Body of pancreas (tissue), 4 donors: ENCODE data around the gene MUC6. TPM values are rescaled to one million over a fixed set of nuclear protein-coding genes. Genes with fewer than 3 reads are reported as not detected.

ENCODE experiments used
- ATAC-seq: fragments of 150-250 bp; one replicate; pipeline ENCODE4 v1.9.1; 2016
- DNase-seq, 4 donors: peaks; one replicate each; pipeline ENCODE4 v3.0.0-alpha.2; 2019
- H3K27ac ChIP-seq, 4 donors: fragments of 200-600 bp; sonication (generic); 1 replicate in 3 of 4; 2 replicates in 1 of 4; pipeline versions ENCODE4 v1.5.1 to v1.6.1; 2016 to 2019; ENCODE audit warnings: mild to moderate bottlenecking in 1 of 4, mixed read lengths in 1 of 4, moderate library complexity in 1 of 4
- H3K27me3 ChIP-seq, 2 donors: fragments of 200-600 bp; sonication (generic); one replicate each; pipeline ENCODE4 v1.6.0; 2016; ENCODE audit warnings: mild to moderate bottlenecking in 1 of 2
- H3K36me3 ChIP-seq, 2 donors: fragments of 200-600 bp; sonication (generic); replicated peaks in 1 of 2; 2 replicates each; pipeline ENCODE4 v1.5.1; 2016; ENCODE audit warnings: low read depth in 2 of 2; ENCODE audit not compliant: insufficient read depth in 1 of 2
- H3K4me1 ChIP-seq: fragments of 200-600 bp; sonication (generic); one replicate; pipeline ENCODE4 v1.6.0; 2016
- H3K4me3 ChIP-seq, 2 donors: fragments of 200-600 bp; sonication (generic); 1 replicate in 1 of 2; 2 replicates in 1 of 2; pipeline ENCODE4 v1.5.1; 2016 to 2019
- H3K9me3 ChIP-seq, 3 donors: fragments of 200-600 bp; sonication (generic); 1 replicate in 2 of 3; 2 replicates in 1 of 3; pipeline ENCODE4 v1.5.1; 2016
- POLR2A ChIP-seq, 3 donors: fragments of 450-650 bp; IDR thresholded peaks; one replicate each; pipeline ENCODE4 v1.6.1; 2016; ENCODE audit warnings: antibody characterized with exemption in 3 of 3, mild to moderate bottlenecking in 2 of 3
- WGBS, 2 donors: methylation state at CpG; one replicate each; pipeline ENCODE4 v1.1.5; 2017; 5-methylcytosine and 5-hydroxymethylcytosine counted together
- intact Hi-C: fragments of 100-400 bp; cut with DNase I; formaldehyde crosslinking; loops from one replicate; pipeline ENCODE4 v1.15.1; 2023
- total RNA-seq, 2 donors: library from RNA; depleted of rRNA; stranded (reverse); fragments of >200 nt; gene quantifications; one replicate each; pipeline ENCODE4 v1.1.0, GENCODE V29; 2016
- TF ChIP-seq, protein P1 (sequence below), 7 experiments: fragments of 450-650 bp in 4 of 7; fragments of 200-600 bp in 3 of 7; sonication (generic) in 3 of 7; IDR thresholded peaks; one replicate each; pipeline ENCODE4 v1.5.1; 2016 to 2019; ENCODE audit warnings: antibody characterized with exemption in 7 of 7

Gene MUC6
- total RNA-seq, 2 donors from 2014 or later, result 101 to 194 TPM

- no peak overlapping the region for H3K4me3 ChIP-seq
- peak overlapping the region; percentile 77 to 87 (median 86) for H3K27ac ChIP-seq
- intact Hi-C loops, result no loop called here
- ATAC-seq, result no peak
- no peaks in the 10 kb centered on the region for H3K36me3 ChIP-seq
- DNase-seq, result peak in 2 of 4 donors; percentile 8 to 41
- TF ChIP-seq POLR2A (IDR thresholded peaks at IDR 0.05), result no peak
- TF ChIP-seq, protein P1, sequence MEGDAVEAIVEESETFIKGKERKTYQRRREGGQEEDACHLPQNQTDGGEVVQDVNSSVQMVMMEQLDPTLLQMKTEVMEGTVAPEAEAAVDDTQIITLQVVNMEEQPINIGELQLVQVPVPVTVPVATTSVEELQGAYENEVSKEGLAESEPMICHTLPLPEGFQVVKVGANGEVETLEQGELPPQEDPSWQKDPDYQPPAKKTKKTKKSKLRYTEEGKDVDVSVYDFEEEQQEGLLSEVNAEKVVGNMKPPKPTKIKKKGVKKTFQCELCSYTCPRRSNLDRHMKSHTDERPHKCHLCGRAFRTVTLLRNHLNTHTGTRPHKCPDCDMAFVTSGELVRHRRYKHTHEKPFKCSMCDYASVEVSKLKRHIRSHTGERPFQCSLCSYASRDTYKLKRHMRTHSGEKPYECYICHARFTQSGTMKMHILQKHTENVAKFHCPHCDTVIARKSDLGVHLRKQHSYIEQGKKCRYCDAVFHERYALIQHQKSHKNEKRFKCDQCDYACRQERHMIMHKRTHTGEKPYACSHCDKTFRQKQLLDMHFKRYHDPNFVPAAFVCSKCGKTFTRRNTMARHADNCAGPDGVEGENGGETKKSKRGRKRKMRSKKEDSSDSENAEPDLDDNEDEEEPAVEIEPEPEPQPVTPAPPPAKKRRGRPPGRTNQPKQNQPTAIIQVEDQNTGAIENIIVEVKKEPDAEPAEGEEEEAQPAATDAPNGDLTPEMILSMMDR (IDR thresholded peaks at IDR 0.05), result no peak
- H3K9me3 ChIP-seq, result no peaks in the 10 kb centered on the region
- 48% methylated on average over 5 of the region's 8 CpGs; no CpG with 5 or more reads in 1 of the 2 donors for WGBS, 2 donors
- H3K4me1 ChIP-seq, result peaks cover 68% of the 10 kb centered on the region
- H3K27me3 ChIP-seq, result no peaks in the 10 kb centered on the region
These were observed 4.6 kb upstream of the MUC6 start for GRCh38 chr11:1041149-1041467.

- 62 to 66% methylated on average over 8 to 16 of the region's 16 CpGs for WGBS, 2 donors
- TF ChIP-seq, protein P1 (IDR thresholded peaks at IDR 0.05), result no peak
- no peak for TF ChIP-seq POLR2A (IDR thresholded peaks at IDR 0.05)
- Histone ChIP-seq H3K4me1 (peaks cover 71% of the 10 kb centered on the region), H3K27me3 (no peaks in the 10 kb centered on the region), H3K27ac (peak overlapping the region; percentile 77 to 87 (median 86)), H3K9me3 (no peaks in the 10 kb centered on the region), H3K4me3 (no peak overlapping the region), H3K36me3 (no peaks in the 10 kb centered on the region)
- intact Hi-C loops, result no loop called here
- DNase-seq (peak in 3 of 4 donors; percentile 49 to 56 (median 51)), ATAC-seq (peak; percentile 36)
These were observed 4.1 kb upstream of the MUC6 start for GRCh38 chr11:1040428-1041148.

GRCh38 chr11:1039481-1040427 is 3.2 kb upstream of the MUC6 start:
- H3K4me1 ChIP-seq, result peaks cover 79% of the 10 kb centered on the region
- no peaks in the 10 kb centered on the region for H3K27me3 ChIP-seq
- ATAC-seq, result peak; percentile 63
- no peaks in the 10 kb centered on the region for H3K36me3 ChIP-seq
- no peak overlapping the region for H3K4me3 ChIP-seq
- intact Hi-C loops, result loop anchor here (5.0 kb wide), 1 partner anchor 182 kb away; no protein-coding TSS in a partner anchor
- H3K9me3 ChIP-seq, result no peaks in the 10 kb centered on the region
- WGBS, 2 donors, result 60 to 61% methylated on average over 7 to 31 of the region's 32 CpGs
- TF ChIP-seq POLR2A (IDR thresholded peaks at IDR 0.05), result peak in 2 of 3 donors; percentile 29 to 37
- TF ChIP-seq, protein P1 (IDR thresholded peaks at IDR 0.05), result no peak
- H3K27ac ChIP-seq, result peak overlapping the region; percentile 77 to 87 (median 86)
- peak; percentile 69 to 87 (median 74) for DNase-seq

DNA sequence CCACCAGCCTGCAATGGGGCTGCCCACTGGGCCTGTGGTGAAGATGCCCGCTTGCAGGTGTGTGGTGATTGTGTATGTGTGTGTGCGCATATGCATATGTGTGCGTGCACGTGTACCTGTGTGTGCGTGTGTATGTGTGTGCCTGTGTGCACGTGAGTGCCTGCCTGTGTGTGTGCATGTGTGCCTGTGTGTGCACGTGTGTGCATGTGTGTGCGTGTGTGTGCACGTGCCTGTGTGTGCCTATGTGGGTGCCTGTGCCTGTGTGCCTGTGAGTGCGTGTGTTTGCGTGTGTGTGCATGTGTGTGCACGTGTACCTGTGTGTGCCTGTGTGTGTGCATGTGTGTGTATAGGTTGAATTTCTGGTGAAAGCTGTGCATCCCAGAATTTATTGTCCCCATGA is 2.4 kb upstream of the MUC6 start:
- no peak for DNase-seq
- Histone ChIP-seq H3K9me3 (no peaks in the 10 kb centered on the region), H3K27ac (peak overlapping the region in 3 of 4 donors; percentile 77 to 87 (median 87)), H3K27me3 (no peaks in the 10 kb centered on the region), H3K4me1 (peaks cover 87% of the 10 kb centered on the region), H3K4me3 (no peak overlapping the region), H3K36me3 (no peaks in the 10 kb centered on the region)
- ATAC-seq, result no peak
- WGBS, 2 donors, result 88 to 95% methylated on average over 11 to 12 of the region's 12 CpGs
- intact Hi-C loops, result loop anchor here (5.0 kb wide), 1 partner anchor 182 kb away; no protein-coding TSS in a partner anchor
- TF ChIP-seq POLR2A (IDR thresholded peaks at IDR 0.05), result no peak
- TF ChIP-seq, protein P1 (IDR thresholded peaks at IDR 0.05), result no peak
